GM12801 (cell line): ENCODE measurements around the gene GALT.

ENCODE experiments used
- TF ChIP-seq, protein P1 (sequence below): IDR thresholded peaks from one replicate; pipeline ENCODE4 v1.5.1; 2011; ENCODE audit warnings: control low read depth; ENCODE audit not compliant: insufficient read length; ENCODE audit errors: extremely low read depth

The GALT gene

DNA sequence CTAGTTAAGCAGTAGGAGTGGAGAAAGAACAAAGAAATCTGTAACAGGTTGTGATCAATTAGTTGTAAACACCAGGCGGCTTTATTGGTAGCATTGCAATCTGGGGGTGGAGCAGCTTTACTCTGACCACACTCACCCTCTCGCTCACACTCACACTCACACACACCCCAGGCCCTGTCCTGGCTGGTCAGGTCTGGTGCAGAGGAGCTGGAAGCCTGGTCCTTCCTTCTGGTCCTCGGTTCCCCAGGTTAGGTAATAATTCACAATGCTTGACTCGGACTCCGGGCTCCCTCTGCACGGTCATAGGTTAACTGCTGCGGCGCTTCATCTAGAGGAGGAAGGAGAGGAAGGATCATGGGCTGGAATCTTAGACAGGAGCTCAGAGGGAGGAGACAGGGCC, 43.0 kb downstream of the GALT start:
- TF ChIP-seq, protein P1, sequence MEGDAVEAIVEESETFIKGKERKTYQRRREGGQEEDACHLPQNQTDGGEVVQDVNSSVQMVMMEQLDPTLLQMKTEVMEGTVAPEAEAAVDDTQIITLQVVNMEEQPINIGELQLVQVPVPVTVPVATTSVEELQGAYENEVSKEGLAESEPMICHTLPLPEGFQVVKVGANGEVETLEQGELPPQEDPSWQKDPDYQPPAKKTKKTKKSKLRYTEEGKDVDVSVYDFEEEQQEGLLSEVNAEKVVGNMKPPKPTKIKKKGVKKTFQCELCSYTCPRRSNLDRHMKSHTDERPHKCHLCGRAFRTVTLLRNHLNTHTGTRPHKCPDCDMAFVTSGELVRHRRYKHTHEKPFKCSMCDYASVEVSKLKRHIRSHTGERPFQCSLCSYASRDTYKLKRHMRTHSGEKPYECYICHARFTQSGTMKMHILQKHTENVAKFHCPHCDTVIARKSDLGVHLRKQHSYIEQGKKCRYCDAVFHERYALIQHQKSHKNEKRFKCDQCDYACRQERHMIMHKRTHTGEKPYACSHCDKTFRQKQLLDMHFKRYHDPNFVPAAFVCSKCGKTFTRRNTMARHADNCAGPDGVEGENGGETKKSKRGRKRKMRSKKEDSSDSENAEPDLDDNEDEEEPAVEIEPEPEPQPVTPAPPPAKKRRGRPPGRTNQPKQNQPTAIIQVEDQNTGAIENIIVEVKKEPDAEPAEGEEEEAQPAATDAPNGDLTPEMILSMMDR, result no peak

DNA sequence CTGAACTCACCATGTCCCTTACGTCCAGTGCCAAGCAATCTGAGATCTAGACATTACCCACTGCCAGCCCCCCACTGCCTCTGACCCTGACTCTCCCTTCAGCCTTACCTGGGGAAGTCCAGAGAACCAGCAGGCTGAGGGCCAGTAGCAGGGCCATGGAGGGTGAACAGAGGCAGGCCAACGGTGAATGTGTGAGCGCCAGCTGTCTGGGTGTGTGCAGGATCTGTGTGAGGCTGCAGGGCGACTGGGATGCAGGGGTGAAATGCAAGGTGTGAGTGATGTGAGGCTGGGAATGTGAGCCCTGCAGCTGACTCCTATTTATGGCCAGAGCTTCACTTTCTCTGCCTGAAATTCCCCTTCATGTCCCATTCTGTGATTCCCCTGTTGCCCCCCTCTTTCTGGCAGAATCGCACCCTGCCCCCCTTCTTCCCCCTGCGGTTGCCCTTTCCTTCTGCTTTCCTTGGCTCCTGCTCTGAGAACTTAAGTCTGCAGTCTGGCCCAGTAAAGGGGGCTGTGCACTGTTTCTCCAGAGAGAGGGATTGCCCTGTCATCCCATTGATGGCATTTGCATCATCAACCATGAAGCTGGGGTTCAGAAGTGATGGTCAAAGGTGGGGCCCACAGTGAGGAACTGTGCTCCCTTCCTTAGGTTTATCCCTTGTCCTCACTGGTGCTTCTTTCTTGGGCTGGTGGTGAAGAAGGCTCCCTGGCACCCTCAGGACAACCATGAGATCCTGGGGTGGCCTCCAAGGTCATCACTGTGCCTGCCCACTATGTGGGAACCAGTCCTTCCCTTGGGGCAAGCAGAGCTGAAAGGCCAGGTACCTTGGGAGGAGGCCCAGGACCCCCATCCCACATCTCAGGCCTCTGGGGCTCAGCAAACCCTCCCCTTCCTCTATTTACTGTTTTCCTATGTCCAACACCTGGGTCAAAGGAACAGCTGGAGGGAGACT, 44.8 kb downstream of the GALT start, which contains the start of gene CCL19:
TSS of gene CCL19 (minus strand) at position 294 of the 953 bp plus-strand sequence. CDS start at position 157, 137 bp downstream.
- TF ChIP-seq, protein P1, result no peak

DNA sequence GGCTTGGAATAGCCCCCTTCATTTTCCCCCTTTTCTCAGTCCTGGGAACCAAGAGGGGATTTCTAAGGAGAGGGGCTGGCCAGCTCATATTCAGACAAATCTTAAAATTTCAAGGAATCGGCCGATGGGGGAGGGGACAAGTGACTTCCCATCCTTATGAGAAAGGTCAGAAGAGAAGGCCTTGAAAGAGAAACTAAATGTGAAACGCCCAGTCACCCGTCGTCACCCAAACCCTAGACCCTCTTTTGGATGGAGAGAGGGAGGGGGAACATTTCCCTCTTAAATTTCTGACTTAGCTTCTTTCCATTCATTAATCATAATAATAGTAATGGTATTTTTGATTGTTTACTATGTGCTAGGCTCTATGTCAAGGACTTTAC, 45.5 kb downstream of the GALT start:
- TF ChIP-seq, protein P1, result no peak

- TF ChIP-seq, protein P1, result no peak
These were observed 47.1 kb downstream of the GALT start for GRCh38 chr9:34693560-34693959.

- TF ChIP-seq, protein P1, result no peak
These were observed 48.3 kb downstream of the GALT start for GRCh38 chr9:34694811-34695210.
